Activated naive CD8-positive, alpha-beta T cell treated with anti-CD3 and anti-CD28 coated beads, Interleukin-2, amount 50 U/mL, for 16 hours (primary cell): Measurements from ENCODE around the gene MRPL58.
"Not testable (repeated sequence)": the region's sequence is repeated elsewhere in the genome, so short reads cannot be mapped to it uniquely, and the experiment has no call there.

Source experiments
- DNase-seq: peaks from one replicate; pipeline ENCODE4 v3.0.0-alpha.2; 2020; ENCODE audit warnings: low read depth, low spot score

Gene MRPL58

DNA sequence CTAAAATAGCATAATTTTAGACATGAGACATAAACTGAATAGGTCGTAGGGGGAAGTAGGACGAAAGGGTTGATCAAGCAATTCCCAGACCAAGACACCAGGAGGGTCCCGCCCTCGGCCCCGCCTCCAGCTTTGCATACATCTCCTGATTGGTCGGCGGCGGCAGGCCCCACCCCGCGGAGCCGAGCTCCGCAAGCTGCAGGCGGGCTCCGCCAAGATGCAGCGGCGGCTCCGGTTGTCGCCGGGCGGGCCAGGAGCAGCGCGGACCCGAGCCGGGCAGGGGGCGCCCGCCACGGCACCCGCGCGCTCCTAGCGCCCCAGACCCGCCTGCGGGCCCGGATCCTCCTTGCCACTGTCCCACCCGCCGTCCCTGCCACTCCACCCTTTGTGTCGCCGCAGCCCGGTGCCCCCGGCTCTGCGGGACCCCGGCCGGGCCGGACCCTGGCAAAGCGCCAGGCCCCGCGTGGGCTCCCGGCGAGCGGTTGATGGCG, 25.0 kb upstream of the MRPL58 start, which contains the start of gene CDR2L:
TSS of gene CDR2L (plus strand) at position 215 of the 491 bp plus-strand sequence. CDS start 412 bp downstream, outside the sequence.
- DNase-seq = peak; percentile 81

DNA sequence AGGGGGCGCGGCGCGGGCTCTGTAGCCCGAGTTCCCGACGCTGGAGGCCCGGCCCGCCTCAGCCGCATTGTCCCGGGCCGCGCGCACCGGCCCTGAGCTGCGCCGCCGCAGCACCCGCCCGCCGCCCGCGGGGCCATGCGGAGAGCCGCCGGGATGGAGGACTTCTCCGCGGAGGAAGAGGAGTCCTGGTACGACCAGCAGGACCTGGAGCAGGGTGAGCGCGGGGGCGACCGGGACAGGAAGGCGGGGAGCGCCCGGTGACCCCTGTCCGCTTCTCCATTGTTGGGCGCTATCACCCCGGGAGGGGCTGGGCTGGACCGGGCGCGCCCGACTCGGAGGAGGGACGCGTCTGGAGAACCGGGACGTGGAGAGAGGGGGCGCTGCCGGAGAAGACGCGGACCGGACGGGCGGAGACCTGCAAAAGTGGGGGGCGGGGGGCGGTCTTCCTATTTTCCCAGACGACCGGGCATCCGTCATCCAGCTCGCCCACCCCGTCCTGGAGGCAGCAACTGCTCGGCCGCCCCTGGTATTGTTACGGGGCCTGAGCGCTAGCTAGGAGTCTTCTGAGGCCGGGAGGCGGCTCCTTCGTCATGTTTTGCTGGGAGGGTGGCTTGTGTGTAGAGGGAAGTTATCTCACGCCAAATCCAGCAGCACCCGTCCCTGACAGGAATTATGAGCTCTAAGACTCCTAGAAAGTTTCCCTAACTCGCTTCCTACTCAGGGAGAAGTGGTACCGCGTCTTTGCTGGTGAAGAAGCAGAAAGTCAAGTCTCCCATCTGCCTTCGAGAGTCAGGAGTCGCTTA, 24.4 kb upstream of the MRPL58 start:
- no peak for DNase-seq

DNA sequence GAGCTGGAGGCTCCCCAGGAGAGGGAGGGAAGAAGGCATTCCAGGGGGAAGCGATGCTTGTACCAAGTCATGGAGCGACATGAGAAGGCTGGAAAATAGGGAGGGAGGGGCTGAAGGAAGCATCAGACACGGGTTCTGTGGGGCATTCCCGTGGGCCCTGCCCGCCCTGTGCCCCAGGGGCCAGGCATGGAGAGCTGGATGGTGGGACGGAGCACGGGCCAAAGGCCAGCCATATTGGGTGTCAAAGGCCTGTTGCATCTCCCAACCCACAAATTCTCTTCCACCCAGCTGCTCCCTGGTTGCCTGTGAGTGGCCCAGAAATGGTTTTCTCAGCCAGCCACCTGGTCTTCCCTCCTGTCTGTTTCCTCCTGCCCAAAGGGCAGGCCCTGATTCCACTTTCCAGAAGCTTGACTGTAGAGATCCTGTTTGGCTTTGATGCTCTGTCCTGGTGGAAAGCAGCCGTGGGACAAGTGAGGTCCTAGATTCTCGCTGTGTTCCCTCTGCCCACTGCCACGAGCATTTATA, 21.8 kb upstream of the MRPL58 start:
- no peak for DNase-seq

DNA sequence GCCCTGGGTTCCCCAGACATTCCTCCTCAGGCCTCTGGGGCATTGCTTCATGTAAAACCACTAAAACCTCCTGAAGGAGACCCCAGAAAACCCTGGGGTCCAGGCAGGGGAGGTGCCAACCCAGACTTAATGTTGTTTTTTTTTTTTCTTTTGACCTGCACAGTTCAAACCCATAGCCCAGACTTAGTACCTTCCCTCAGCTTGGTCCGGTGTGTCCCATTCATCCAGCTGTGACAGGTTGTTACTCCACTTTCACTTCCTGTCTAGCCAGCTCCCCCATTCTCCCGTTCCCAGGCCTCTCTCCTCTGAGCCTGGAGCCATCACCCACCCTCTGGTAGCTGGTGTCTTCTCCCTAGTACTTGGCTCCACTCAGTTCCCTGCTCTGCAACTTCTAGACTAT, 20.2 kb upstream of the MRPL58 start:
- DNase-seq = no peak

DNA sequence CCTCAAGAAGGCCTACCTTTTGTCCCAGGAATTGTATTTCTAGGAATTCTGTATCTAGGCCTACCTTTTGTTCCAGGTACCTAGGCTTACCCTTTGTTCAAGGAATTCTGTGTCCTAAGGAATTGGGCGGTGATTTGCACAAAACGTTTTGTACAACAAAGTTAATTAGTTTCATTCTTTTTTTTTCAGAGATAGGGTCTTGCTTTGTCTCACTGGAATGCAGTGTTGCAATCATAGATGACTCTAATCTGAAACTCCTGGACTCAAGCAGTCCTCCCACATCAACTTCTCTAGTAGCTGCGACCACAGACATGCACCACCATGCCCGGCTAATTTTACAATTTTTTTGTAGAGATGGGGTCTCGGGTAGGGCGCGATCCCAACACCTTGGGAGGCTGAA, 18.0 kb upstream of the MRPL58 start:
- no peak for DNase-seq

DNA sequence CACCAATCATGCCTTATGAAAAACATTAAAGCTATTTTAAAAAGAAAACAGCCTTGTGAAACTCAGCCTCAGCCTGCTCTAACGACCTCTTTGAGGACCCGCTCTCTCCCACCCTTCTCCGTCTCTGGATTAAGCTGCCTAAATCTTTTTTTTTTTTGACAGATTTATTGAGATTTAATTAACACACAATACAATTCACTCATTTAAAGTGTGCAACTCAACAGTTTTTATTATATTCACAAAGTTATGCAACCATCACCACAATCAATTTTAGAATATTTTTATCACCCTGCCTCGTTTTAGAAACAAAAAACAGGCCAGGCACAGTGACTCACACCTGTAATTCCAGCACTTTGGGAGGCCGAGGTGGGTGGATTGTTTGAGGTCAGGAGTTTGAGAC, 16.6 kb upstream of the MRPL58 start:
- no peak for DNase-seq

DNA sequence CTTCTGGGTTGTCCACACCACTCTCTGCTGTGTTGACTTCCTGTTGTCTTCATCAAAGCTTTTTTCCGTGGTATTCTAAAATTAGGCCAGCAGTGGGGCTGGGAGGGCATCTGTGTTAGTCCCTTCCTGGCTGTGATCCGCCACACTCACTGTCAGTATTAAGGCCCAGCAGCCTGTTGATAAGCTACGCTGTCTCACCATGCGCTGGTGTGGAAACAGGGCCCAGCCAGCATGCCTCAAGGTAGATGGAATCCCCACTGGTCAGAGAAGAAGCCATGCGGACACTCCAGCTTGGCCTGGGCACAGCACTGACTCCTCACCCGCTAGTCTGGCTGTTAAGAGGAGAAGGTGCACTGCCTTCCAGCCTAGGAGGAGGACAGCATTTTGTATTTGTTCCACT, 13.7 kb upstream of the MRPL58 start:
- DNase-seq = no peak

DNA sequence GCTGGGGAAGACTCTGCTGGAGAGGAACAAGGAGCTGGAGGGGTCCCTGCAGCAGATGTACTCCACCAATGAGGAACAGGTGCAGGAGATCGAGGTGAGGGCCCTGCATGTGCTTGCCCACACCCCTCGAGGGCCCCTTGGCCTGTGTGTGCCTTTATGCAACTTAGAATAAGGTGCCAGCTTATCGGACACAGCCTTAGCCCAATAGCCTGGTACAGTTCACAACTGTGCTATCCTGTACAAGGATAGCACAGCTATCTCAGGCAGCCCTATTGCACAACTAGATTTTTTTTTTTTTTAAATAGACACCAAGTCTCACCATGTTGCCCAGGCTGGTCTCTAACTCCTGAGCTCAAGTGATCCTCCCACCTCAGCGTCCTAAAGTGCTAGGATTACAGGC, 12.9 kb upstream of the MRPL58 start:
- no peak for DNase-seq

DNA sequence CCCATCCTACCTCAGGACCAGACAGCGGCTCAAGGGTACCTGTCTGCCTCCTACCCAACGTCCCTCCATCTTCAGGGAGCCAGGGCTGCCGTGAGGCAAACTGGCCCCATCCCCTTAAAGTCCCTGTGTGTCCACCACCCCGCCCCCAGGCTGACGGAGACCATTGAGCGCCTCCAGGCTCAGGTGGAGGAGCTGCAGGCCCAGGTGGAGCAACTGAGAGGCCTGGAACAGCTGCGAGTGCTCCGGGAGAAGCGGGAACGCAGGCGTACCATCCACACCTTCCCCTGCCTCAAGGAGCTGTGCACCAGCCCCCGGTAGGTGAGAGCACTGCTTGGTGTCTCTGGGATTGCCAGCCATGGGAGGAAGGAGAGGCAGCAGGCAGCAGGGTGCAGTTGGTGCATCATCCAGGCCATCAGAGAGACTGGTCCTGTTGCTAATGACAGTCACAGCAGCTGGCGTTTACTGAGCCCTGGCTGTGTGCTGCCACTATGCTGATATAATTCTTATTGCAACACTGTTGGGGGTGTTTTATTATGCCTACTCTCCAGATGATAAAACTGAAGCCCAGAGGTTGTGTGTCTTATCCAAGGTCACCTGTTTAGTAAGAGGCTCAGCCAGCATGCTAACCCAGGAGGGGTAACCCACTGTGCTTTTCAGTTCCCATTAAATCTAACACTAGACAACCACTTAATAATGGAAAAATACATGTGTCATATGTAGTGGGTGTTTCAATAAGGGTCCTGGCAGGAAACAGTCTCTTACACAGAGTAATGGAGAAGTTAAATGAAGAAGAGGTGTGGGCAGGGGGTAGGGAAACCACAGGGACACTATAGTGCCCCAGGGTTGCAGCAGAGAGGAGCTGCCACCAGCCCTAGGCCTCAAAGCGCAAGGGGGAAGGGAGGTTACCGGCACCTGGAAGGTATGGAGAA, 10.3 kb upstream of the MRPL58 start:
- no peak for DNase-seq

DNA sequence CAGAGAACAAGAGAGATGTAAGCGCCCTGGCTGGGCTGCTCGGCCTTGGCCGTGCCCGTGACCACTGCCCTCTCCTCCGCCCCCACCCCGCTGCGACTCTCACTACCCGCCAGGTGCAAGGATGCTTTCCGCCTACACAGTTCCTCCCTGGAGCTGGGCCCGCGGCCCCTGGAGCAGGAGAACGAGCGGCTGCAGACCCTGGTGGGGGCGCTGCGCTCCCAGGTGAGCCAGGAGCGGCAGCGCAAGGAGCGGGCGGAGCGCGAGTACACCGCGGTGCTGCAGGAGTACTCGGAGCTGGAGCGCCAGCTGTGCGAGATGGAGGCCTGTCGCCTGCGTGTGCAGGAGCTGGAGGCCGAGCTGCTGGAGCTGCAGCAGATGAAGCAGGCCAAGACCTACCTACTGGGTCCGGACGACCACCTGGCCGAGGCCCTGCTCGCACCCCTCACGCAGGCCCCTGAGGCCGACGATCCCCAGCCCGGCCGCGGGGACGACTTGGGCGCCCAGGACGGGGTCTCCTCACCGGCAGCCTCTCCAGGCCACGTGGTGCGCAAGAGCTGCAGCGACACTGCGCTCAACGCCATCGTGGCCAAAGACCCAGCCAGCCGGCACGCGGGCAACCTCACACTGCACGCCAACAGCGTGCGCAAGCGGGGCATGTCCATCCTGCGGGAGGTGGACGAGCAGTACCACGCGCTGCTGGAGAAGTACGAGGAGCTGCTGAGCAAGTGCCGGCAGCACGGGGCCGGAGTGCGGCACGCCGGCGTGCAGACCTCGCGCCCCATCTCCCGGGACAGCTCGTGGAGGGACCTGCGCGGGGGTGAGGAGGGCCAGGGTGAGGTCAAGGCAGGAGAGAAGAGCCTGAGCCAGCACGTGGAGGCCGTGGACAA, 9.2 kb upstream of the MRPL58 start:
- DNase-seq = no peak

DNA sequence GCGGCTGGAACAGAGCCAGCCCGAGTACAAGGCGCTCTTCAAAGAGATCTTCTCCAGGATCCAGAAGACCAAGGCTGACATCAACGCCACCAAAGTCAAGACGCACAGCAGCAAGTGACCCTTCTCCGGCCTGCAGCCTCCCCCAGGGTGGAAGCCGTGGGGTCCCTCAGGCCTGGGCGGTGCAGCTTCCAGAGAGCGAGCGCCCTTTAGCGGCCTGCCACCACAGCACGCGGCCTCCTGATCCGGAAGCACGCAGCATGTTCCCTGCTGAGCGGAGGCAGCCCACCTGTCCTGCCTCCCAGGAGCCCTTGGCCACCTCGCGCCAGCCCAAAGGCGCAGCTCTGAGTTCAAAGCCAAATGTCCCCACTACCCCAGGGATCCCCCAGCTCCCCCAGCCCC, 8.5 kb upstream of the MRPL58 start:
- DNase-seq = no peak

DNA sequence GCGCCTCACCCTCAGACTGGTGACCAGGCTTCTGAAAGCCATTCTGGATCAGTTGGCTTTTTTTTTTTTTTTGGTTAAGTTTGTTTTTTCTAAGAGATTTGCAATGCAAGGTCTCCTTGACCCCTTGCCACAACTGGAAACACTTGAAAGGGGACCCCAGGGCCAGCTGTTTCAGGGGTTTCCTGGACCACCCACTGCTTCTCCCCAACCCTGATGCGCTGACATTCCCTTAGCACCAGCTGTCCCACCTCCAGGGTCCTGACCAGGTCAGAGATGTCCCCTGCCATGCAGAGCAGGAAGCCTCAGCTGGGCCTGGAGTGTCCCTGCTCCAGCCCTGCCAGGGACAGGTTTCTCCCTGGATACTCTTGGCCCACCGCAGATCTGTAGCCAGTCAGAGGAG, 8.1 kb upstream of the MRPL58 start:
- no peak for DNase-seq

DNA sequence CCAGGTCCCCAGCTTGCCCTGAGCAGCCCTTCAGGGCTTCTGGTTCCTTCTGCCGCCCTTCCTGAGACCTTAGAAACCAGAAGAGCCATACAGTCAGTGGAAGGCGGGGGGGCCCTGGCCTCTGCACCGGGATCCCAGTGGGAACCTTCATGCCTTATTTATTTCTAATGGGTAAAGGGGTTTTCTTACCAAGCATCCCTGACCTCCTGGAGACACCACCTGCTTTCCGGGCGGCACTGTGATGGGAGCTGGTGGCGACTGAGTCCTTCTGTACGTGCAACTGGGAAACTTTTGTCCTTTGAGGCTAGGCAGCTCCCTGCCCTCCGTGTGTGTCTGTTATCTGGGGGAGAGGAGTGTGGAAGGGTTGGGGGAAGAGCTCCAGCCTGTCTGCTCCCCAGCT, 7.2 kb upstream of the MRPL58 start:
- DNase-seq = no peak

DNA sequence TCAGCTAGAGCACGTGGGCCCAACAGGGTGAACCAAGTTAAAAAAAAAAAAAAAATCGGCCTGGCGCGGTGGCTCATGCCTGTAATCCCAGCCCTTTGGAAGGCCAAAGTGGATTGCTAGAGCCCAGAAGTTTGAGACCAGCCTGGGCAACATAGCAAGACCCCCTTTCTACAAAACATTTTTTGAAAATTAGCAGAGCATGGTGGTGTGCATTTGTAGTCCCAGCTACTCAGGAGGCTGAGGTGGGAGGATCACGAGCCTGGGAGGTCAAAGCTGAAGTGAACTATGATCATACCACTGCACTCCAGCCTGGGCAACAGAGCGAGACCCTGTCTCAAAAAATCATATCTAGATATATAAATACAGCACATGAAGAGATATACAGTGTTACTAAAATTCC, 6.4 kb upstream of the MRPL58 start:
- DNase-seq = not testable (repeated sequence)

DNA sequence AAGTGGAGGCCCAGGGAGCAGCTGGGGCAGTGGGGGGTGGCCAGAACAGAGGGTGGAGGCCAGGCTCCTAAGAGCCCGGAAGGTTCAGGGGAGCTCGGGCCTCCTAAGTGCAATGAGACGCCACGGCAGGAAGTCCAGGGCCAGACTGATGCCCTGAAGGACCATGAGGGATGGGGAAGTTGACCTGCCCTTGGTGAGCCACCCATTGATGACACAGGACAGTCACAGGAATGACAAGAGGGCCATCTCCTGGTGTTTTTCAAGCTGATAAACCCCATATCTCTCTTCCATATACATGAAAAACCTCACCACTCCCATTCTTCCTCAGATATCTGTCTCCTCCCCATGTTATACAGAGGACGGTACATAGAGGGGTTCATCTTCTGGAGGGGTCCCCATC, 5.8 kb upstream of the MRPL58 start:
- DNase-seq = no peak

DNA sequence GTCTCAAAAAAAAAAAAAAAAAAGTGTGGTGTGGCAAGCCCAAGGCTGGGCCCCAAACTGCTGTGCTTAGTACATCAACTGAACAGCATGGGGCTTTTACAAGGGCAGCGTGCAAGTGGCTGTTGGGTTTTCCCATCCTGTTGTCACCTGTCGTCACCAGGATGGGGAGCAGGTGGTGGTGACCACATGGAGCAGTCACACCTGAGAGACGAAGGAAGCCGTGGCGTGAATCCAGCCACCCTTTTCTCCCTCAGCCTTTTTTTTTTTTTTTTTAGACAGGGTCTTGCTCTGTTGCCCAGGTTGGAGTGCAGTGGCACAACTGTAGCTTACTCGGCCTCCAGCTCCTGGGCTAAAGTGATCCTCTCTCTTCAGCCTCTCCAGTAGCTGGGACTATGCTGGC, 4.1 kb upstream of the MRPL58 start:
- no peak for DNase-seq

DNA sequence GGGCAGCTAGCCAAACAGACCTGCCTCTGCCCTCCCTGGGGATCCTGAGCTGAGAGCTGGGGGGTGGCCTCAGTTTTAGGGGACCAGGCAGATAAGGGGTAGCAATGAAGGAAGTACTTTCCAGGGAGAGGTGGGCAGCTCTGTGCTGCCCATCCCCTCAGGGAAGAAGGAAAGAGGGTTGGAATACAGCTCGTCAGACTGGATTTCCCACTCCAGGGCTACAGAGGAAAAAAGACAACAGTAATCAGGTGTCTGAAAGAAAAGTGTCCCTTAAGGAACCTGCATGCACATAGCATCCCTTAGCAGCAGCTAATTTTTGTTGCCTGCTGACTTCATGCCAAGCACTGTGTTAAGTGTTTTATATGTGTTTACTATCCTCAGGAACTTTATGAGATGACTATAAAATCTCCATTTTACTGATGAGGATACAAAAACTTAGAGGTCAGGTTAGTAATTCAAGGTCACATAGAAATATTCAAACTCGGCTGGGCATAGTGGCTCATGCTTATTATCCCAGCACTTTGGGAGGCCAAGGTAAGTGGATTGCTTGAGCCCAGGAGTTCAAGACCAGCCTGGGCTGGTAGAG, 3.2 kb upstream of the MRPL58 start:
- DNase-seq = no peak

DNA sequence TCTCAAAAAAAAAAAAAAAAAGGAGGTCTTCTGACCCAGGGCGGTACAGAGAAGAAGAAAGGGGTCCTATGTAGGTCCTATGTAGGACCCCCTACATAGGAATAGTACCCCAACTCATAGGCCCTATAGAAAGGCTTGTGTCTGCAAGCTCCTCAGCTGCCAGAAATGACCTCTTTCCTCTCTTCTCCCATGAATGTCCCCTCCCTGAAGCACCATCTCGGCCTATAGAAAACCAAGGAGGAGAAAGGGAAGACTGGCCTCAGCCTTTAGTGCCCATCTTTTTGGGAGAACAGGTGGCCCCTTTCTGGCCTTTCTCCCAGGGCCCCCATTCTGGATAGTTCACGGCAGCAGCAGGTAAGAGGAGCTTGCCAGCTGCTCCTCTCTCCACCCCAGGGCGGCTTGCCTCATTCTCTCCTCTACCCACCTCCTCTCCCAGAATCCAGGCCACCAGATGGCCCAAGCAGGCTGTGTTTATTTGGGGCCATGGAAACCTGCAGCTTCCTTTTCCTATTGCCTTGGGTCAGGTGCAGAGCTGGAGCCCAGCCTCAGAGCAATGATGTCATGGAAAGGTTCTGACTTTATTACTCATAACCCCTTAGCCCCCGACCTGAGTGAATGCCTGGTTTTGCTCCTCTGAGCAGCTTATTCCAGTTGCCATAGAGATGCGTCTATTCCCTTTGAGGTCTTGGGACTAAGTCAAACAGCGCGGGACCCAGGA, 1.6 kb upstream of the MRPL58 start:
- no peak for DNase-seq

DNA sequence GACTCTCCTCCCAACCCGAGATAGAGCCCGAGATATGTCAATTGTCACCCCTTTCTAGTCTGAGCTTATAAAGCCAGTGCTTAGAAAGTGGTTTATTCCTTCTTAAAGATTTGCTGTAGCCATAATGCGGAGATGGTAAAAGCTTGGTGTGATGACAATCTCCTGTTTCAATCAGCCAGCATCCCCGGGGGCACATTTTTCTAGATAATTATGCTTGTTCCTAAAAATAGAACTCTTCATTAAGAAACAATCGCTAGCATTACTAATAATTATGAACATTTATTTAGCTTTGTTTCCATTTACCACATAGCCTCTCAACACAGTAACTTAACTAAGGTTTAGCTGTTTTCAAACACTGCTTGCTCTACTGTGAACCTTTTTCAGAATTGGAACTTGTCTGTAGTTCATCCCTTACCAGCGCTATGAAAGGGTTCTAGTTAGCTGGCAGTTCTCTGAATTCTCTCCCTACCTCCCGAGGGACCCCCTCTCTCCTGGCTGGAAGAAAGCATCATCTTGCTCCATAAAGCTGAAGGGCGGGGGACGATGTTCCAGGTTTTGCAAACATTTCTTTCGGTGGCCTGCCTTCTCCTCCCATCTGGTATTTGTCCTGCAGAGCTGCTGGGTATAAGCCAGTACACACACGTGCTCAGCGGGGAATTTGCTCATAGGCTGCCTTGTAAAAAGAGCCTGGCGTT, 922 bp upstream of the MRPL58 start:
- DNase-seq = no peak

DNA sequence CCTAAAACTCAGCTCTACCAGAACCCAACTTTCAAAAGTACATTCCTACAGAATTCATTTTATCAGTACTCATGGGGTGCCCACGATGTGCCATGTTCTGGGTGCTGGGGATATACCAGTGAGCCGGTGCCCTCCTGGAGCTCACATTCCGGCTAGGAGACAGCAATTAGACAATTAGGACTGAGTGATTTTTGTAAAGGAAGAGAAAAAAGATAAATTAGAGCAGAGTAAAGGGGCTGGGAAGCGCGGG, 449 bp upstream of the MRPL58 start:
- DNase-seq = no peak
